ENCODE results near the gene DEDD2. TPM values are rescaled to one million over a fixed set of nuclear protein-coding genes. Genes with fewer than 3 reads are reported as not detected.

DEDD2 gene
- total RNA-seq, 1 donor from 2014 or later, result 26.1 TPM

- Mint-ChIP-seq H3K27me3 (peaks cover 5% of the 10 kb centered on the region), H3K9me3 (no peaks in the 10 kb centered on the region), H3K36me3 (ENCODE audit: low read depth) (no peaks in the 10 kb centered on the region), H3K4me1 (peaks cover 23% of the 10 kb centered on the region), H3K27ac (peak overlapping the region; percentile 63), H3K4me3 (peak overlapping the region; percentile 84)
- TF ChIP-seq CTCF (IDR thresholded peaks at IDR 0.05), result no peak
- POLR2A ChIA-PET, result interaction anchor here (0.7 to 1.9 kb wide), 7 partner anchors 9 to 60 kb away, joined by 3 to 8 read pairs (median 5); no protein-coding TSS in a partner anchor
- ATAC-seq (ENCODE audit: low read depth) (no peak), DNase-seq (no peak)
- CTCF ChIA-PET, result no interaction called here
- intact Hi-C loops (cut with micrococcal nuclease), result loop anchor here (1.0 kb wide), 4 partner anchors 12 to 124 kb away; partner anchors contain the start of genes DEDD2, PAFAH1B3, POU2F2 and PRR19
Measured at GRCh38 chr19:42255766-42256745, 38.6 kb upstream of the DEDD2 start.

- no peaks in the 10 kb centered on the region for H3K9me3 Mint-ChIP-seq
- ChIA-PET CTCF (no interaction called here), POLR2A (interaction anchor here (0.7 to 1.9 kb wide), 6 partner anchors 8 to 28 kb away, joined by 3 to 8 read pairs (median 6); no protein-coding TSS in a partner anchor)
- ATAC-seq (ENCODE audit: low read depth), result peak; percentile 76
- DNase-seq, result peak; percentile 97
- intact Hi-C loops (cut with micrococcal nuclease), result loop anchor here (1.0 kb wide), 5 partner anchors 13 to 123 kb away; partner anchors contain the start of genes DEDD2, PAFAH1B3, POU2F2 and PRR19
- peaks cover 28% of the 10 kb centered on the region for H3K4me1 Mint-ChIP-seq
- peak within 1 kb of the TSS; percentile 84 for H3K4me3 Mint-ChIP-seq
- peaks cover 5% of the 10 kb centered on the region for H3K27me3 Mint-ChIP-seq
- peak within 1 kb of the TSS; percentile 73 for H3K27ac Mint-ChIP-seq
- no peaks in the 10 kb centered on the region for H3K36me3 Mint-ChIP-seq (ENCODE audit: low read depth)
- no peak for TF ChIP-seq CTCF (IDR thresholded peaks at IDR 0.05)
Measured at GRCh38 chr19:42254850-42255765, 37.6 kb upstream of the DEDD2 start, which contains the start of gene ERF. TSS of gene ERF (minus strand) at chr19:42255128. CDS start at chr19:42254999, 129 bp downstream.

- ChIA-PET CTCF (no interaction called here), POLR2A (interaction anchor here (0.6 to 3.0 kb wide), 2 partner anchors 11 to 389 kb away, joined by 4 to 19 read pairs; partner anchors contain the start of gene GSK3A)
- H3K9me3 Mint-ChIP-seq, result no peaks in the 10 kb centered on the region
- intact Hi-C loops (cut with micrococcal nuclease), result loop anchor here (1.0 kb wide), 1 partner anchor 26 kb away; no protein-coding TSS in a partner anchor
- no peak for TF ChIP-seq CTCF (IDR thresholded peaks at IDR 0.05)
- peak; percentile 49 for ATAC-seq (ENCODE audit: low read depth)
- peak; percentile 75 for DNase-seq
- H3K36me3 Mint-ChIP-seq (ENCODE audit: low read depth), result peaks cover 6% of the 10 kb centered on the region
- peak overlapping the region; percentile 73 for H3K27ac Mint-ChIP-seq
- peaks cover 5% of the 10 kb centered on the region for H3K27me3 Mint-ChIP-seq
- peaks cover 28% of the 10 kb centered on the region for H3K4me1 Mint-ChIP-seq
- peak overlapping the region; percentile 84 for H3K4me3 Mint-ChIP-seq
Measured at GRCh38 chr19:42254089-42254849, 36.8 kb upstream of the DEDD2 start.

- Mint-ChIP-seq H3K4me1 (peaks cover 28% of the 10 kb centered on the region), H3K36me3 (ENCODE audit: low read depth) (peaks cover 13% of the 10 kb centered on the region), H3K27me3 (peaks cover 5% of the 10 kb centered on the region), H3K4me3 (peak overlapping the region; percentile 84), H3K9me3 (no peaks in the 10 kb centered on the region), H3K27ac (peak overlapping the region; percentile 74)
- ChIA-PET CTCF (no interaction called here), POLR2A (interaction anchor here (0.6 to 3.9 kb wide), 4 partner anchors 11 to 388 kb away, joined by 3 to 19 read pairs (median 12); partner anchors contain the start of genes CIC and GSK3A)
- no peak for TF ChIP-seq CTCF (IDR thresholded peaks at IDR 0.05)
- intact Hi-C loops (cut with micrococcal nuclease), result loop anchor here (1.0 kb wide), 2 partner anchors 9 to 27 kb away; no protein-coding TSS in a partner anchor
- ATAC-seq (ENCODE audit: low read depth) (peak; percentile 23), DNase-seq (peak; percentile 71)
Measured at GRCh38 chr19:42253245-42254088, 36.0 kb upstream of the DEDD2 start.

Data from activated B cell treated with CpG ODN at 0.5 μM for 24 hours (primary cell).